ENCODE measurements around the gene MRPS7. TPM values are rescaled to one million over a fixed set of nuclear protein-coding genes. Genes with fewer than 3 reads are reported as not detected.

Gene MRPS7
- total RNA-seq, 1 donor from 2014 or later, result 67.6 TPM

- peak overlapping the region; percentile 35 for H3K4me3 Mint-ChIP-seq
These were observed 25.5 kb downstream of the MRPS7 start for GRCh38 chr17:75287221-75287620.

GRCh38 chr17:75288359-75288758 is 26.7 kb downstream of the MRPS7 start:
- Mint-ChIP-seq H3K27me3 (no peaks in the 10 kb centered on the region), H3K27ac (peak overlapping the region; percentile 100), H3K4me1 (peaks cover 45% of the 10 kb centered on the region), H3K4me3 (peak overlapping the region; percentile 94), H3K9me3 (no peaks in the 10 kb centered on the region), H3K36me3 (ENCODE audit: low read depth) (peaks cover 45% of the 10 kb centered on the region)
- DNase-seq (no peak), ATAC-seq (ENCODE audit: low read depth) (no peak)
- no peak for TF ChIP-seq CTCF (IDR thresholded peaks at IDR 0.05)
- intact Hi-C loops (cut with micrococcal nuclease), result loop anchor here (2.0 kb wide), 1 partner anchor 38 kb away; no protein-coding TSS in a partner anchor
- CTCF ChIA-PET, result interaction anchor here (1.1 to 4.9 kb wide), 9 partner anchors 14 to 168 kb away, joined by 3 to 49 read pairs (median 6); partner anchors contain the start of genes GGA3, MRPS7 and TMEM94
- POLR2A ChIA-PET, result interaction anchor here (1.0 to 17.5 kb wide), 31 partner anchors 8 to 497 kb away, joined by 3 to 1048 read pairs (median 6); partner anchors contain the start of genes CDR2L, FDXR, GGA3 and GRB2

More at GRCh38 chr17:75287221-75287620, 25.5 kb downstream of the MRPS7 start:
- Mint-ChIP-seq H3K9me3 (no peaks in the 10 kb centered on the region), H3K36me3 (ENCODE audit: low read depth) (peaks cover 49% of the 10 kb centered on the region), H3K4me1 (peaks cover 37% of the 10 kb centered on the region), H3K27ac (no peak overlapping the region), H3K27me3 (no peaks in the 10 kb centered on the region)
- ATAC-seq (ENCODE audit: low read depth) (no peak), DNase-seq (no peak)
- ChIA-PET POLR2A (interaction anchor here (4.3 kb wide), 1 partner anchor 15 kb away, joined by 30 read pairs; the partner anchor contains the start of gene MIF4GD), CTCF (interaction anchor here (1.0 kb wide), 1 partner anchor 16 kb away, joined by 5 read pairs; the partner anchor contains the start of gene MIF4GD)
- intact Hi-C loops (cut with micrococcal nuclease), result no loop called here
- TF ChIP-seq CTCF (IDR thresholded peaks at IDR 0.05), result no peak

GRCh38 chr17:75288770-75289114 is 27.1 kb downstream of the MRPS7 start:
- ChIA-PET CTCF (interaction anchor here (0.6 to 4.9 kb wide), 31 partner anchors 9 to 1097 kb away, joined by 3 to 49 read pairs (median 5); partner anchors contain the start of genes GGA3, GRB2, MIF4GD and MRPS7), POLR2A (interaction anchor here (0.6 to 17.5 kb wide), 50 partner anchors 8 to 496 kb away, joined by 3 to 1048 read pairs (median 5); partner anchors contain the start of genes CDR2L, FDXR, GALK1 and GGA3)
- no peaks in the 10 kb centered on the region for H3K9me3 Mint-ChIP-seq
- TF ChIP-seq CTCF (IDR thresholded peaks at IDR 0.05), result no peak
- ATAC-seq (ENCODE audit: low read depth) (peak; percentile 5), DNase-seq (no peak)
- H3K27me3 Mint-ChIP-seq, result no peaks in the 10 kb centered on the region
- H3K4me3 Mint-ChIP-seq, result peak overlapping the region; percentile 94
- peaks cover 48% of the 10 kb centered on the region for H3K4me1 Mint-ChIP-seq
- peak overlapping the region; percentile 100 for H3K27ac Mint-ChIP-seq
- peaks cover 41% of the 10 kb centered on the region for H3K36me3 Mint-ChIP-seq (ENCODE audit: low read depth)
- intact Hi-C loops (cut with micrococcal nuclease), result loop anchor here (1.0 to 2.0 kb wide), 12 partner anchors 9 to 379 kb away; partner anchors contain the start of genes GGA3, GRB2, MIF4GD and MRPS7

GRCh38 chr17:75289115-75289831 is 27.6 kb downstream of the MRPS7 start, which contains the start of gene SLC25A19:
Gene SLC25A19, minus strand, starts transcription at chr17:75289433. Its CDS starts 2,669 bp downstream, at chr17:75286764.
- DNase-seq, result peak; percentile 86
- ChIA-PET CTCF (interaction anchor here (0.6 to 4.9 kb wide), 31 partner anchors 9 to 1096 kb away, joined by 3 to 49 read pairs (median 5); partner anchors contain the start of genes GGA3, GRB2, MIF4GD and MRPS7), POLR2A (interaction anchor here (0.5 to 17.5 kb wide), 55 partner anchors 9 to 496 kb away, joined by 3 to 1048 read pairs (median 5); partner anchors contain the start of genes CDR2L, FDXR, GALK1 and GGA3)
- Mint-ChIP-seq H3K9me3 (no peaks in the 10 kb centered on the region), H3K27ac (peak within 1 kb of the TSS; percentile 100), H3K4me3 (peak within 1 kb of the TSS; percentile 94), H3K27me3 (no peaks in the 10 kb centered on the region), H3K36me3 (ENCODE audit: low read depth) (peaks cover 37% of the 10 kb centered on the region), H3K4me1 (peaks cover 52% of the 10 kb centered on the region)
- intact Hi-C loops (cut with micrococcal nuclease), result loop anchor here (1.0 to 2.0 kb wide), 12 partner anchors 8 to 378 kb away; partner anchors contain the start of genes GGA3, GRB2, MIF4GD and MRPS7
- TF ChIP-seq CTCF (IDR thresholded peaks at IDR 0.05), result no peak
- peak; percentile 86 for ATAC-seq (ENCODE audit: low read depth)
